Measurements from ENCODE around the gene POR. TPM values are rescaled to one million over a fixed set of nuclear protein-coding genes. Genes with fewer than 3 reads are reported as not detected.

Gene POR
- total and polyA plus RNA-seq, 2 of the 13 experiments (the other 11 are each of a cell fraction or from before 2014, with no cell fraction given), result 145 to 266 TPM

GRCh38 chr7:75945297-75946168 is 30.6 kb downstream of the POR start (continued):
- TF ChIP-seq ZBTB40 (IDR thresholded peaks at IDR 0.05) (no peak), ZBTB40 (CRISPR knock-in tag; IDR thresholded peaks at IDR 0.05) (no peak), ZNF333 (CRISPR knock-in tag; IDR thresholded peaks at IDR 0.05; ENCODE audit: borderline replicate concordance) (no peak), ZNF350 (CRISPR knock-in tag; IDR thresholded peaks at IDR 0.05; ENCODE audit: borderline replicate concordance, low read depth) (no peak), ZFP82 (CRISPR knock-in tag; IDR thresholded peaks at IDR 0.05; ENCODE audit: borderline replicate concordance) (no peak), ZNF570 (CRISPR knock-in tag; IDR thresholded peaks at IDR 0.05; ENCODE audit: borderline replicate concordance) (no peak), MIER3 (CRISPR knock-in tag; IDR thresholded peaks at IDR 0.05; ENCODE audit: borderline replicate concordance) (no peak), ZNF431 (CRISPR knock-in tag; IDR thresholded peaks at IDR 0.05; ENCODE audit: borderline replicate concordance, low read depth) (no peak), RFX5 (IDR thresholded peaks at IDR 0.05; ENCODE audit: low read depth, low read length) (peak; percentile 21; the same call in 1 of the 2 replicates), ZFX (CRISPR knock-in tag; IDR thresholded peaks at IDR 0.05; ENCODE audit: low read depth) (no peak), DDIT3 (CRISPR knock-in tag; IDR thresholded peaks at IDR 0.05) (no peak), FIP1L1 (IDR thresholded peaks at IDR 0.05; ENCODE audit: borderline replicate concordance, insufficient read depth, low read depth, low read length) (no peak), PAF1 (CRISPR knock-in tag; IDR thresholded peaks at IDR 0.05) (no peak), ZNF724P (CRISPR knock-in tag; IDR thresholded peaks at IDR 0.05; ENCODE audit: borderline replicate concordance) (no peak), ZNF224 (CRISPR knock-in tag; IDR thresholded peaks at IDR 0.05) (no peak), AGO1 (IDR thresholded peaks at IDR 0.05; ENCODE audit: low read depth, low read length, poor library complexity, severe bottlenecking) (no peak), MLX (CRISPR knock-in tag; IDR thresholded peaks at IDR 0.05) (no peak), NR2C2 (CRISPR knock-in tag; IDR thresholded peaks at IDR 0.05; ENCODE audit: borderline replicate concordance) (peak; percentile 61), ZIK1 (CRISPR knock-in tag; IDR thresholded peaks at IDR 0.05; ENCODE audit: borderline replicate concordance, low read depth) (no peak)
